Activated naive CD8-positive, alpha-beta T cell treated with anti-CD3 and anti-CD28 coated beads, Interleukin-2, amount 50 U/mL, for 24 hours (primary cell): Measurements from ENCODE around the gene SMYD3.

Experiments used
- ATAC-seq: fragments of 150-1000 bp; cut with Tn5 transposase; one replicate; pipeline ENCODE4 v1.10.0; 2021
- DNase-seq: peaks from one replicate; pipeline ENCODE4 v3.0.0; 2021
- H3K27ac Mint-ChIP-seq: one replicate; pipeline ENCODE4 v1.8.0; 2021; ENCODE audit warnings: mild to moderate bottlenecking, mixed read lengths
- H3K27me3 Mint-ChIP-seq: one replicate; pipeline ENCODE4 v1.8.0; 2021; ENCODE audit warnings: mixed read lengths
- H3K36me3 Mint-ChIP-seq: one replicate; pipeline ENCODE4 v1.8.0; 2021; ENCODE audit warnings: low read depth, mixed read lengths
- H3K4me1 Mint-ChIP-seq: one replicate; pipeline ENCODE4 v1.8.0; 2021; ENCODE audit warnings: mixed read lengths
- H3K4me3 Mint-ChIP-seq: one replicate; pipeline ENCODE4 v1.8.0; 2021; ENCODE audit warnings: mild to moderate bottlenecking, moderate library complexity, mixed read lengths
- H3K9me3 Mint-ChIP-seq: one replicate; pipeline ENCODE4 v1.8.0; 2021; ENCODE audit warnings: mixed read lengths

SMYD3 gene

DNA sequence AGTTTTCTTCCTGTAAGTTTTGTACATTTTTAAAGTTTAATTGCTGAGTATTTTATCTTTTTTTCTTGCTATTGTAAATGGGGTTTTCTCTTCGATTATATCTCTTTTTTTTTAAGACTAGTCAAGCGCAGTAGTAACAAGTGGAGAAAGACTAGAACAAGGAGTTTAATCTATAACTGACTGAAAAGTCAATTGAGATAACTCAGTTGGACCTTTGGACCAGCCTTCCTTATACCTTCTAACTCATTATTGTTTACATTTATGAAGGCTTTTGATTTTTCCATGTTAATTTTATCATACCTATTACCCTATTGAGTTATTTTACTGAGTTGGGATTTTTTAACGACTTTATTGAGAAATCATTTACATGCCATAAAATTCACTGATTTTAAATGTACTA, 81.2 kb downstream of the SMYD3 start:
- H3K4me3 Mint-ChIP-seq = no peak overlapping the region
- peaks cover 5% of the 10 kb centered on the region for H3K36me3 Mint-ChIP-seq
- no peak for ATAC-seq
- DNase-seq = no peak
- H3K27ac Mint-ChIP-seq = no peak overlapping the region
- no peaks in the 10 kb centered on the region for H3K27me3 Mint-ChIP-seq
- H3K4me1 Mint-ChIP-seq = peaks cover 13% of the 10 kb centered on the region
- H3K9me3 Mint-ChIP-seq = peaks cover 9% of the 10 kb centered on the region

DNA sequence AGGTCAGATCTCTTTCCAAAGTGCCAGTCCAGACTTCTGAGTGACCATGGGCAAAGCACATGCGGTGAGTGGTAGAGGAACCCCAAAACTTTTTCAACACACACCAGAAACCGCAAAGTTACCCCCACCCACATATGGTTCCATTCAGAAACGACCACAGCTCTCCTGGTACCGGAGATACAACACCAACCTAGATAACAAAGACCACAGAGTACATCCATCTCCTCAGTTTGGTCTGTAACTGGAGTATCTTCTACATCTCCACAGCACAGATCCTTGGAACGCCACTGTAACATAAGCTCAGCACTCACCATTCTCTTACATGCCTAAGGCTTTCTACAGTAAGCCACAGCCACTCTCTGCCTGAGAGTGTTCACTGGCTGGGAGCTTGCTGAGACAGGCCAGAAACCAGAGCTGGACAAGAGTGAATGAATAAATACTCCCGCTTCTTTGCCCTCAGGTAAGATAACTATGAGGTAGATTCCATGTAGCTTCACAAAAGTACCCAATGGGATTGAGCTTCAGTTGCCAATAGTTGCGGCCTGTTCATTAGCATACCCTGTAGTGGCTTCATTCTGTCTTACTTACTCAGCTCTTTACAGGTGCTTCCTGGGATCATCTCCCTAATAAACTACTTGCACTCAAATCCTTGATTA, 81.8 kb downstream of the SMYD3 start:
- Mint-ChIP-seq H3K4me3 (no peak overlapping the region), H3K27ac (no peak overlapping the region), H3K4me1 (peaks cover 13% of the 10 kb centered on the region), H3K36me3 (peaks cover 4% of the 10 kb centered on the region), H3K27me3 (no peaks in the 10 kb centered on the region), H3K9me3 (peaks cover 3% of the 10 kb centered on the region)
- ATAC-seq (no peak), DNase-seq (no peak)

DNA sequence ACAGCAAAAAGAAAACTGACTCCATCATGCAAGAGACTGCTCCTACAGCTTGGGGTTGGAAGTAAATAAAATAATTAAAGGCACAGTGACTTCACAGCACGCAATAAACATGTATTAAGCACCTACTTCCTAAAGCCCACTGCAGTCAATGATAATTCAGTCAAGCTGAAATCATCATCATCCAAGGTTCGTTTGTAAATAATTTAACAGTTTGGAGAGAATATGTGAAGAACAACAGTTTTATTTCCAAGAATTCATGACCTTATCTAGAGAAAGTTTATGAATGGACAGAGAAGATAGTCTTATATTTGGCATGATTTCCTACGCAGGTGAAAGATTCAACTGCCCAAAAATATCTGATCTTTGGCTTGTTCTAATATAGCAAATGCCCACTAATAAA, 86.8 kb downstream of the SMYD3 start:
- H3K9me3 Mint-ChIP-seq = peaks cover 10% of the 10 kb centered on the region
- ATAC-seq (no peak), DNase-seq (no peak)
- H3K27ac Mint-ChIP-seq = no peak overlapping the region
- no peaks in the 10 kb centered on the region for H3K27me3 Mint-ChIP-seq
- H3K36me3 Mint-ChIP-seq = peaks cover 19% of the 10 kb centered on the region
- no peak overlapping the region for H3K4me3 Mint-ChIP-seq
- H3K4me1 Mint-ChIP-seq = peaks cover 9% of the 10 kb centered on the region

DNA sequence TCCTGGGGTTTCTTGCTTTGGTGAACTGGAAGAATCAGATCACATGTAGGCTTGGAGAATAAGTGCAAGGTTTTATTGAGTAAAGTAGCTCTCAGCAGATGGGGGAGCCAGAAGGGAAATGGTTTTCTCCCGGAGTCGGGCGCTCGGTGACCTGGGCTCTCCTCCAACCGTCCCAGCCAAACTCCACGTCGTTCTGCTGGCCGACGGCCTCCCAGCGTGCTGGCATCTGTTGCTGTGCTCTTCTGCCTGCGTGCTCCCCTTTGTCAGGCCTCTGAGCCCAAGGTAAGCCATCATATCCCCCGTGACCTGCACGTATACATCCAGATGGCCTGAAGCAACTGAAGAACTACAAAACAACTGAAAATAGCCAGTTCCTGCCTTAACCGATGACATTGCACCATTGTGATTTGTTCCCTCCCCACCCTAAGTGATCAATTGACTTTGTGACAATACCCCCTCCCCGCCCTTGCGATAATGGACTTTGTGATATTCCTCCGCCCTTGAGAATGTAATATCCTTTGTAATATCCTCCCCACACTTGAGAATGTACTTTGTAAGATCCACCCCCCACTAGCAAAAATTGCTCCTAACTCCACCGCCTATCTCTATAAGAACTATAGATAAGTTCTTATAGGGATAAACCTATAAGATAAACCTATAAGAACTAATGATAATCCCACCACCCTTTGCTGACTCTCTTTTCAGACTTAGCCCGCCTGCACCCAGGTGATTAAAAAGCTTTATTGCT, 88.3 kb downstream of the SMYD3 start:
- Mint-ChIP-seq H3K9me3 (peaks cover 10% of the 10 kb centered on the region), H3K36me3 (peaks cover 22% of the 10 kb centered on the region), H3K27ac (no peak overlapping the region), H3K4me3 (no peak overlapping the region), H3K27me3 (no peaks in the 10 kb centered on the region), H3K4me1 (peaks cover 9% of the 10 kb centered on the region)
- no peak for DNase-seq
- no peak for ATAC-seq

DNA sequence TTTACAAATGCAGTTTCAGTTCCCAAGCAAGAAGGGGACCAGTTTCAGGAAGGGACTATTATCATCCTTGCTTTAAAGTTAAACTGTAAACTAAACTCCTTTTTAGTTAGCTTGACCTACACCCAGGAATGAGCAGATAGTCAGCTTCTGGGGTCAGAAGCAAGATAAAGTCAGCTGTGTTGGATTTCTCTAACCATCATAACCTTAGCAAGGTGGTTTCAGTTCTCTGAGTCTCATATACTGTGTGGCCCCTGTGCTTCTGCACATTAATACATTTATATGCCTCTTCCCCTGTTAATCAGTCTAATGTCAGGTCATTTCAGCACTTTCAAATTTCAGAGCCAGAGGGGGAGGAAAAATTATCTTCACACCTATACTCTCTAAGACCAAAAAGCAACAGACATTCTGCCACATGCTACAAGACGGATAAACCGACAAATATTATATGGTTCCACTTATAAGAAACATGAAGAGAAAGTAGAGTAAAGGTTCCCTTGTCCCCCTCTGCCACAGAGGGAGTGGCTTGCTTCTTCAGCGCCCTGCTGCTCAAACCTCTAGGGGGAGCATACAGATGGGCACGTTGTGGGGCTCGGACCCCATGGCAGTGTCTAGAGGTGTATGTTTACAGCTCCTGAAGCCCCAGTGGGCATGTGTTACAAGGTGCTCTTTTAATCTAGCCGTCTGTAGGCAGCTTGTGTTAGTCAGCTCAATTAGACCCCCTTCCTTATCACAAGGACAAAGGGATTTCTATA, 89.1 kb downstream of the SMYD3 start:
- no peak overlapping the region for H3K4me3 Mint-ChIP-seq
- no peak overlapping the region for H3K27ac Mint-ChIP-seq
- H3K4me1 Mint-ChIP-seq = peaks cover 9% of the 10 kb centered on the region
- peaks cover 23% of the 10 kb centered on the region for H3K36me3 Mint-ChIP-seq
- ATAC-seq (no peak), DNase-seq (no peak)
- H3K27me3 Mint-ChIP-seq = no peaks in the 10 kb centered on the region
- peaks cover 10% of the 10 kb centered on the region for H3K9me3 Mint-ChIP-seq

DNA sequence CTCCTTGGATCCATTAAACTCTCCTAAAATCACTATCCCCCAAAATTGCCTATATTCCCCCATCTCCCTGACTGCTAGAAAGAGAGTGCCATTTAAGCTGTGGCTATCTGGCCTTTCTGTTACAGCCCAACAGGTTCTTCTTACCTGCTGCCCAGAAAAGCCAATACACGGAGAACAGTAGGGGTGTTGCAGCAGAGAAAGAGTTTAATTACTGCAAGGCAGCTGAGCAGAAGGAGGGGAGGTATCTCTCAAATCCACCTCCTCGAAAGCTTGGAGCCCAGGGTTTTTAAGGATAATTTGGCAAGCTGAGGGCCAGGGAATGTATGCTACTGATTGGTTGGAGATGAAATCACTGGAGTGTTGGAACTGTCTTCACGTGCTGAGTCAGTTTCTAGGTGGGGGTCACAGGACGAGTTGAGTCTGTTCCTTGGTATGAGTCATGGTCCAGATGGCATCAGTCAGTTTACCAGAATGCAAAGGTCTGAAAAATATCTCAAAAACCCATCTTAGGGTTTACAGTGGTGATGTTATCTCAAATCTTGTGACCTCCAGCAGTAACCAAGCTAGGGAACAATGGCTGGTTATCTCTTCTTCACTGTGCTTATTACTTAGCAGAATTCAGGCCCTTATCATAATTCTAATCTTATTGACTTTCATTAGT, 89.8 kb downstream of the SMYD3 start:
- Mint-ChIP-seq H3K27me3 (no peaks in the 10 kb centered on the region), H3K4me3 (no peak overlapping the region), H3K27ac (no peak overlapping the region), H3K4me1 (peaks cover 9% of the 10 kb centered on the region), H3K36me3 (peaks cover 27% of the 10 kb centered on the region), H3K9me3 (peaks cover 10% of the 10 kb centered on the region)
- DNase-seq (no peak), ATAC-seq (peak; percentile 40)

DNA sequence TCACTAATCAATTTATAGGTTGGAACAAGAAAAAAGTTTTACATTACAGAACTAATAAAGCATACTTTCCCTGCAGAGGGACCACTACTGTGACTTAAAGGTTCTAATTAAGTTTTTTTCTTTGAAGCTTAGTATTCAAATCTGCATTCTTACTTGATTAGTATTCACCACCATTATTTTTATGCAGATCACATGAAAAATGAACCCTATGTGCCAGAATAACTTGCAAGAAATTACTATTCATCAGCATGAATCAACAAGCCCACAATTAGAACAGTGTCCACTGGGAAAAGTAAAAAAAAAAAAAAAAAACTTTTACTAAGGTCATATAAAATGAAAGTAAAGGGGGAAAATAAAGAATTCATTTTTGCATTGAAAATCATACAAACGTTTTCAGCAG, 90.8 kb downstream of the SMYD3 start:
- Mint-ChIP-seq H3K9me3 (peaks cover 16% of the 10 kb centered on the region), H3K4me1 (peaks cover 9% of the 10 kb centered on the region), H3K36me3 (peaks cover 32% of the 10 kb centered on the region), H3K4me3 (no peak overlapping the region), H3K27me3 (no peaks in the 10 kb centered on the region), H3K27ac (no peak overlapping the region)
- ATAC-seq (no peak), DNase-seq (no peak)

DNA sequence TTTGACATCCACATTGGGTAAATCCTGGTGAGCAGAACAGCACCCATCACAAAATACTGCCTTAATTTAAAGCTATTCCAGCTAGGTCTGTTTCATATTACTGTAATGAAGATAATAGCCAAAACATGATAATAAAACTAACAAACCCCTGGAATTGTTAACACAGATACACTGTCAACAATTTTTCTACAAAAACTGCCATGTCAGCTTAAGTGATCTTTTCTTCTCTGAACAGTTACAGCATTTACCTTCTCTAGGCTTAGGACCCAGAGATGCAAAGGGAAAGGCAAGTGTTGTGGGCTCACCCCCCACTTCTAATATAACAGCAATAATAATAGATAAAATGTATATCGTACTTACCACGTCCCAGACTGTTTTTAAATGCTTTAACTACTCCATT, 92.1 kb downstream of the SMYD3 start:
- Mint-ChIP-seq H3K36me3 (peaks cover 36% of the 10 kb centered on the region), H3K4me3 (no peak overlapping the region), H3K4me1 (peaks cover 9% of the 10 kb centered on the region), H3K27ac (no peak overlapping the region), H3K9me3 (peaks cover 16% of the 10 kb centered on the region), H3K27me3 (no peaks in the 10 kb centered on the region)
- ATAC-seq (no peak), DNase-seq (no peak)

DNA sequence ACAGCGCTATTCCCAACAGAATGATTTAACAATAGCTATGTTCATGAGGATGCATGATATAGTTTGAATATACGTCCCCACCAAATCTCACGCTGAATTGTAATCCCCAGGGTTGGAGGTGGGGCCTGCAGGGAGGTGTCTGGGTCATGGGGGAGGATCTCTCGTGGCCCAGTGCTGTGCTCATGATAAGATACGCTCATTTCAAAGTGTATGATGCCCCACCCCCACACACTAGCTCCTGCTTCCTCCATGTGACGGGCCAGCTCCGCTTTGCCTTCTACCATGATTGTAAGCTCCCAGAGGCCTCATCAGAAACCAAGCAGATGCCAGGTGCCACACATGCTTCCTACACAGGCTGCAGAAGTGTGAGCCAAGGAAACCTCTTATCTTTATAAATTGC, 93.6 kb downstream of the SMYD3 start:
- Mint-ChIP-seq H3K4me3 (no peak overlapping the region), H3K4me1 (peaks cover 9% of the 10 kb centered on the region), H3K9me3 (peaks cover 6% of the 10 kb centered on the region), H3K36me3 (peaks cover 26% of the 10 kb centered on the region), H3K27me3 (no peaks in the 10 kb centered on the region), H3K27ac (no peak overlapping the region)
- ATAC-seq = no peak
- DNase-seq = no peak

DNA sequence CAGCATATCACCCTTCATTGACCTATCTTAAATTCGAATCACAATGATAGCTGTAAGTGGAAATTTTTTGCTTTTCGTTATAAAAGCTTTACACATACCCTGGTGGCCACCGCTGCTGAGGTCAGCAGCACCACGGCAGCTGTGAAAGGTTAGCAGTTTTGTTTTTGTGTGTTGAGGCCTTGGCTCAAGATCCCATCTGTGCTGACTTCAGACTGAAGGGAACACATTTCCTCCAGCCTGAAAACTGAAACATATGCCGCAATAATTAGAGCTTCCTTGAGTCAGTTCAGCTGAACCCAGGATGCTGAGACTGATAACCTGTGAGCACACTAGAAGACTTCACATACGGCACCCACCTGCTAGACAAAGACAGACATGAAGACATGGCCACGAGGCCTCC, 103.0 kb downstream of the SMYD3 start:
- Mint-ChIP-seq H3K36me3 (peaks cover 6% of the 10 kb centered on the region), H3K4me3 (no peak overlapping the region), H3K9me3 (peaks cover 4% of the 10 kb centered on the region), H3K4me1 (peaks cover 11% of the 10 kb centered on the region), H3K27ac (no peak overlapping the region), H3K27me3 (no peaks in the 10 kb centered on the region)
- no peak for DNase-seq
- peak; percentile 43 for ATAC-seq

DNA sequence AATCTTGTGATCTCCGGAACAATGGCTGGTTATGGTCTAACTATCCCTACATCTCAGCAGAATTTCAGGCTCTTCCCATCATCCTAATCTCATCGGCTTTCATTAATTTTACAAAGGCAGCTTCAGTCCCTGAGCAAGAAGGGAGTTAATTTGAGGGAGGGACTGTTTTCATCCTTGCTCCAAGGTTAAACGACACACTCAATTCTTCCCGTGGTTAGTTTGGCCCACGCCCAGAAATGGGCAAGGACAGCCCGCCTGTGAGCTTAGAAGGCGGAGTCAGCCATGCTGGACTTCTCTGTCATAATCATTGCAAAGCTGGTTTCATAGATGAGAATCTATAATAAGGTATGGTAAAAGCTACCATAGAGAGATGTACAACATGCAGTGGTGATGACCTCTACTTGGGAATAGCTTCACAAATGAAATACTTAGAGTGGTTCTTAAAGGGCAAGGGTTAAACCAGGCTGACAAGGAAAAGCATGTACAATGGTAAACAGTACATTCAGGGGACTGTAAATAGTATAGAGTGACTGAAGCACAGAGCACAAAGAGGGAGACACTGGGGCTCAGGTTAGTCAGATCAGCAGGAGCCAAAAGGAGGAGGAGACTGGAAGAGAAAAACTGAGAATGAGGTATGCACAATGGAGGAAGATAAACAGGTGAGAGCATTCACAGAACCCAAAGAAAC, 108.8 kb downstream of the SMYD3 start:
- Mint-ChIP-seq H3K4me1 (no peaks in the 10 kb centered on the region), H3K4me3 (no peak overlapping the region), H3K27me3 (no peaks in the 10 kb centered on the region), H3K36me3 (peaks cover 9% of the 10 kb centered on the region), H3K9me3 (peaks cover 8% of the 10 kb centered on the region), H3K27ac (no peak overlapping the region)
- ATAC-seq = no peak
- DNase-seq = no peak

DNA sequence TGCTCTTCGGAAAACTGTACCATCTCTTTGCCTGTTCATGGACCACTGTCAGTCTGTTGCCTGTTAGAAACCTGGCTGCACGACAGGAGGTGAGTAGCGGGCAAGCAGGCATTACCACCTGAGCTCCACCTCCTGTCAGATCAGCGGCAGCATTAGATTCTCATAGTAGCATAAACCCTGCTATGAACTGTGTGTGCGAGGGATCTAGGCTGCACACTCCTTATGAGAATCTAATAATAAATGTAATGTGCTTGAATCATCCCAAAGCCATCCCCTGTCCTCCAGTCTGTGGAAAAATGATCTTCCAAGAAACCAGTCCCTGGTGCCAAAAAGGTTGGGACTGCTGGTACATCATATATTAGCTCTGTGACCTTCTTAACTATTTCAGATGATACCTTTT, 110.0 kb downstream of the SMYD3 start:
- ATAC-seq = no peak
- no peak overlapping the region for H3K4me3 Mint-ChIP-seq
- H3K4me1 Mint-ChIP-seq = no peaks in the 10 kb centered on the region
- no peak for DNase-seq
- H3K36me3 Mint-ChIP-seq = peaks cover 10% of the 10 kb centered on the region
- peaks cover 12% of the 10 kb centered on the region for H3K9me3 Mint-ChIP-seq
- no peaks in the 10 kb centered on the region for H3K27me3 Mint-ChIP-seq
- no peak overlapping the region for H3K27ac Mint-ChIP-seq

DNA sequence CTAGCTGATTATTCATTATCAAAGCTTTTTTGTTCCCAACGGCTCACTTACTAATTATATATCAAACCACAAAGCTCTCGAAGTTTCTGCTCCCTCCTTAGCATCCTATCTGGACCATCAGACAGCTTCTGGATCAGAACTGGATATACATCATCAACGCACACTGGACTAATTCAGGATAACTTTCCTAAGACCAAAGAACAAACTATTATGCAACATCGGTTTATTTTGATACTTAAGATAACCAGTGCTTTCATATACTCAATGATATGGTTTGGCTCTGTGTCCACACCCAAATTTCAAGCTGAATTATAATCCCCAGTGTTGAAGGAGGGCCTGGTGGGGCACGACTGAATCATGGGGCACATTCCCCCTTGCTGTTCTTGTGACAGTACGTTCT, 110.8 kb downstream of the SMYD3 start:
- Mint-ChIP-seq H3K27ac (no peak overlapping the region), H3K27me3 (no peaks in the 10 kb centered on the region)

DNA sequence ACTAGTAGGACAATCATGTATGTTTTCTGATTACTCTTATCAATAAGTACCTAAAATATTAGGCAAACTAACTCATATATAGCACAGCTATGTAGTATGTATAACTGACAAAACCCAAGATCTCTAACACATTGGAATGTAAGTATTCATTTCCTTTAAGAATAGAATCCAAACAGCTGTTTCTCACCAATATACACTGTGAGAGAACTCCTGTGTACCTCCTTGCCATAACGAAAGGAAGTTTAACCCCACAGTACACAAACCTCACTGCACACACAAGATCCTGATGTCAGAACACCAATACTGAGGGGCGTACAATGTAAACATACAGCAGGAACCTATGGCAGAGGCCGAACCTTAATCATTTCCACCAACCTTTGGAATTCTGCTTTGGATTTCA, 113.0 kb downstream of the SMYD3 start:
- no peak for DNase-seq
- H3K27ac Mint-ChIP-seq = no peak overlapping the region
- H3K4me1 Mint-ChIP-seq = no peaks in the 10 kb centered on the region
- H3K9me3 Mint-ChIP-seq = peaks cover 27% of the 10 kb centered on the region
- H3K36me3 Mint-ChIP-seq = peaks cover 24% of the 10 kb centered on the region
- no peaks in the 10 kb centered on the region for H3K27me3 Mint-ChIP-seq
- H3K4me3 Mint-ChIP-seq = no peak overlapping the region
- ATAC-seq = no peak

More for the DNA sequence above, 110.8 kb downstream of the SMYD3 start:
- Mint-ChIP-seq H3K36me3 (peaks cover 17% of the 10 kb centered on the region), H3K4me1 (no peaks in the 10 kb centered on the region), H3K9me3 (peaks cover 19% of the 10 kb centered on the region), H3K4me3 (no peak overlapping the region)
- no peak for DNase-seq
- no peak for ATAC-seq
